EH (cell line): ENCODE measurements around the gene TTLL12.

Experiments
- DNase-seq: peaks from one replicate; pipeline ENCODE4 v3.0.0-alpha.2; 2015; ENCODE audit warnings: low read depth

The TTLL12 gene

DNA sequence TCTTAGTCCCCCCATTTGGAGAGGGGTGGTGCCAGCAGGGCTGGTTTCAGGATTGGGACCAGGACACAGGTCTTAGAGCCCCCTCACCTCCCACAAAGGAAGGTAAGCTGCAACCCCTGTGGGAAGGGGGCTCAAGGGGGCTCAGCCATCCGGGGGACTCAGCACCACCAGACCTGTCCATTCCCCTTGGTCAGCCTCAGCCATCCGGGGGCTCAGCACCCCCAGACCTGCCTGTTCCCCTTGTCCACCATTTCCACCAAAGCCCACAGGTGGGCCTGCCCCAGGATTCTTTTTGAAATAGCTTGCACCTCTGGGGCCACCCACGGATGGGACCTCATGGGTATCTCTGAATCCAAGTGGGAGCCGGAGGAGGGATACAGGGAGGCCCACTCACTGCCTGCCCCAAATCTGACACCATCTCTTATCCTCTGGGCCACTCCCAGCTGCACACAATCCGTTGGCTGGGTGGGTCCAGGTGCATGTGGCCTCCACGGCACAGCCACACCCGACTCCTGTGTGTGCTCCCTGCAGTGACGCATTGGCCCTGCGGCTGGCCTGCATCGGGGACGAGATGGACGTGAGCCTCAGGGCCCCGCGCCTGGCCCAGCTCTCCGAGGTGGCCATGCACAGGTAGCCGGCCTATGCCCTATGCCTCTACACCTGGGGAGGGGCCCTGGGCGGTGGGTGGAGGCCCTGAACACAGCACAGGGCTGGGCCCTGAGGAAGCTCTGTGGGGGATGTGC, 59.6 kb downstream of the TTLL12 start:
- no peak for DNase-seq

DNA sequence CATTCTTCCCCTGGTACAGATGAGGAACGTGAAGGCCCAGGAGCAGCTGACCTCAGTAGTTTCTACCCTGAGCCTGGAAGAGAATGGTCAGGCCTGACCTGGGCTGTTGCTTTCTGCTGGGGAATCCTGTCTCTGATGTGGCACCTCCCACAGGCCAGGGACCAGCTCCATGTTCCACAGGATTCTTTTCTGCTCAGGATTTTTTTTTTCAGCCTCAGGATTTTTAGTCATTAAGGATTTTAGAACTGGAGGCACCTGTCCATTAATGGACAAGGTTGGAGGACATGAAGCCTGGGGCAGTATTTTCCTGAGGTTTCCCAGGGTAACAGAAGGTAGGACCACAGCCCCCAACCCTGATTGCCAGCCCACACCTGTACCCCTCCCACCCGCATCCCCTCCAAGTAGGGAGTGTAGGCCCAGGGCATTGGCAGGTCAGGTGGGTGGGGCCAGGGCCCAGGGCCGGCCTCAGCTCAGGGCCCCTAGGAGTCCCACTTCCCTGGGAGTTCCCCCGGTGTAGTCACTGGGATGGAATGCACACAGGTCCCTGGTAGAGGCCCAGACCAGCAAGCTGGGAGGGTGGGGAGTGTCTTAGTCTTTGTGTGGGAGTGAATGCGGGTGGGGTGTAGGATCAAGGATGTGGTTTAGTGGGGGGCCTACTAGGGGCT, 60.3 kb downstream of the TTLL12 start:
- peak; percentile 82 for DNase-seq

DNA sequence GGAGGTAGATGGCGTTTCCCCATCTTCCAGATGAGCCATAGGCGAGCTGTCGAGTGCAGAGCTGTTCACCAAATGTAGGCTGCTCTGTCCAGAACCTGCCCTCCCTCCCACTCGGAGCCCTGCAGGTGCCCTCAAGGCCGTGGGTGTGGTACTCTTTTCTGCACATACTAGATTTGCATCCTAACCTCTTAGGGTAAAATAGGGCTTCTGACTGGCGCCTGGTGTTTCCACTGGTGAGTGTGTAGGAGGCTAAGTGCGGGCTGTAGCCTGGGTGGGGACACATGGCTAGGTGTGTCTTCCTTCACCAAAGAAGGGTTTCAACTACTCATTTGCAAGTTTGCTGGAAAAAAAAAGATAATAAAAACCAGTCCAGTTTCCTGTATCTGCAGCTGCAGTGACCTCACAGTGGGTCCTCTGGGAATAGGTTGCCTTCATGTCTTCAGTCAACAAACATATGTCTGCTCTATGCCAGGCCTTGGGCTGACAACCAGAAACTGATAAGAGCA, 67.9 kb downstream of the TTLL12 start:
- no peak for DNase-seq

DNA sequence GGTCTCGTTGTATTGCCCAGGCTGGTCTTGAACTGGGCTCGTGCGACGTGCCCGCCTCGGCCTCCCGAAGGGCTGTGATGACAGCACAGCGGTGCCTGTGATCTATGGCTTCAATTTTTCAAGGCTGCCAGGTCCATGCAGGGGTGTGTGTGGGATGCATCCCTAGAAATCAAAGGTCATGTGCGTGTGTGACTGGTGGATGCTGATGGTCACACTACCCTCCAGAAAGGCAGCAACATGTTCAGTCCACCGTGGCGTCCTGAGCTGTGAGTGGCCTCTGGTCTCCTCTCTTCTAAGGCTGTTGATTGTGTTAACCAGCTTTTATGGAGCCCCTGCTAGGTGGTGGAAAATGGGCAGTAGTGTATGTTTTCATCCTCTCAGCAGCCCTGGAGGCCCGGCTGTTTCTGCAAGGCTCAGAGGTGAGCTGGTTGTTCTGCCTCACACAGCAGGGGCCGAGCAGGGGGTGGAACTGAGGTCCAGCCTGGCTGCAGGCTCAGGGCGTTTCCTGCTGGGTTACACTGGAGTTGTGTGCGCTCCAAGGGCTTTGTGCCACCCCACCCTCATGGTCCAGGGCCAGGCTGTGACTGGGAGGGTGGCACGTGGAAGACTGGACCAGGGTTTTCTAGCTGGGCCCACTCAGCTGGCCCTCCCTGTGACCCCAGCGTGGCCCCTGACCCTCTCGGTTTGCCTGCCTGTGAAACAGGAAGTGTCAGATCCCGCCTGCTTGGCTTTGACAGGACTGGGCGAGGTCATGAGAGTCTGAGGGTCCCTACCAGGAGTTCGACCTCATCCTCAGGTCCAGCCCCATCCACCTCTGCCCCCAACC, 68.7 kb downstream of the TTLL12 start:
- DNase-seq = no peak

DNA sequence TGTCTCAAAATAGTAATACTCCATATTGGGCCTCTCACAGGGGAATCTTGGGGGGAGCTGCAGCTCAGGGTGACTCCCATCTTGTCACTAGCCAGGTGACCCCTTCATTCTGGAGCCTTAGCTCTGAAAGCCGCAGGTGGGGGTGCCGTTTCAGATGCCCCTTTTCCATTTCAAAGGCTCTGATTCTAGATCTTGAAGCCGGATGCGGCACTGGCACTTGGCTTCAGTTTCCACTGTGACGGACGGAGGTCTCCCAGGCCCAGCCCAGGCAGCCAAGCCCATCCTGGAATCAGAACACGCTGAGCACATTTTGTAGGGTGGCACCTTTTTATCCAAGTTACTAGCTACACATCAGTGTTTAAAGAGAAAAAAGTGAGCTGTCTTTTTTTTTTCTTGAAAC, 70.0 kb downstream of the TTLL12 start:
- DNase-seq = no peak
